ENCODE measurements around the gene JAKMIP1.

Gene JAKMIP1

GRCh38 chr4:6110681-6111353 is 89.5 kb downstream of the JAKMIP1 start:
- DNase-seq, result no peak
- peaks cover 33% of the 10 kb centered on the region for H3K4me1 Mint-ChIP-seq
- TF ChIP-seq CTCF (IDR thresholded peaks at IDR 0.05), result no peak
- peaks cover 49% of the 10 kb centered on the region for H3K27me3 Mint-ChIP-seq (ENCODE audit: low read depth, poor library complexity)
- no peak overlapping the region for H3K27ac Mint-ChIP-seq
- H3K36me3 Mint-ChIP-seq (ENCODE audit: low read depth), result no peaks in the 10 kb centered on the region
- H3K4me3 Mint-ChIP-seq, result no peak overlapping the region
- H3K9me3 Mint-ChIP-seq, result no peaks in the 10 kb centered on the region

GRCh38 chr4:6109842-6110560 is 90.3 kb downstream of the JAKMIP1 start:
- Mint-ChIP-seq H3K4me3 (no peak overlapping the region), H3K9me3 (no peaks in the 10 kb centered on the region), H3K4me1 (peaks cover 33% of the 10 kb centered on the region), H3K27me3 (ENCODE audit: low read depth, poor library complexity) (peaks cover 43% of the 10 kb centered on the region), H3K27ac (no peak overlapping the region), H3K36me3 (ENCODE audit: low read depth) (no peaks in the 10 kb centered on the region)
- peak; percentile 41 for TF ChIP-seq CTCF (IDR thresholded peaks at IDR 0.05)
- DNase-seq, result no peak

GRCh38 chr4:6107886-6108285 is 92.5 kb downstream of the JAKMIP1 start:
- TF ChIP-seq CTCF (IDR thresholded peaks at IDR 0.05), result no peak
- H3K36me3 Mint-ChIP-seq (ENCODE audit: low read depth), result no peaks in the 10 kb centered on the region
- H3K27me3 Mint-ChIP-seq (ENCODE audit: low read depth, poor library complexity), result peaks cover 40% of the 10 kb centered on the region
- H3K4me1 Mint-ChIP-seq, result peaks cover 32% of the 10 kb centered on the region
- no peak for DNase-seq
- no peak overlapping the region for H3K27ac Mint-ChIP-seq
- no peaks in the 10 kb centered on the region for H3K9me3 Mint-ChIP-seq
- H3K4me3 Mint-ChIP-seq, result no peak overlapping the region

DNA sequence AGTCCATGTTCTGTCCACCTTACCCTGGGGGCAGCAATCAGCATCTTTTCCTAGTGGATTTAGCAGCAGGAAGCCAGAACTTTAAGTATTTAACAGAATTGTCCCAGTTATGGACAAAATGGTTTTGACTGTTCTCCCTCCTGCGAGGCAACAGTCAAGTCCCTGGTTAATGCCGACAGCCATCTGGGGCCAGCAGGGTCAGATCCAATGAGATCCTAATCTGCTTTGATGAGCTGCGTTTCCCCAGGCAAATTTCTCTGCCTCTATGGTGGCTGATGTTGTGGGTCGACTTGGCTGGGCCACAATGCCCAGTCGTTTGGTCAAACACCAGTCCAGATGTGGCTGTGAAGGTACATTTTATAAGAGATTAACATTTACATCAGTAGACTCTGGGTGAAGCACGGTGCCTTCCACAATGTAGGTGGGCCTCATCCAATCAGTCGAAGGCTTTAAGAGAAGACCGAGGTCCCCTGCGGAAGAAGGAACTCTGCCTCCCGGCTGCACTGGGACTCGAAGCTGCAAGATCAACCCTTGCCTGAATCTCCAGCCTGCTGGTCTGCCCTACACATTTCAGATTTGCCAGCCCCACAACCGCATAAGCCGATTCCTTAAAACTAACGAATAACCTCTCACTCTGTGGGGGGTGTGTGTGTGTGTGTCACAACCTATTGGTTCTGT is 93.1 kb downstream of the JAKMIP1 start:
- no peaks in the 10 kb centered on the region for H3K9me3 Mint-ChIP-seq
- peaks cover 38% of the 10 kb centered on the region for H3K27me3 Mint-ChIP-seq (ENCODE audit: low read depth, poor library complexity)
- peaks cover 26% of the 10 kb centered on the region for H3K4me1 Mint-ChIP-seq
- H3K36me3 Mint-ChIP-seq (ENCODE audit: low read depth), result no peaks in the 10 kb centered on the region
- DNase-seq, result no peak
- no peak for TF ChIP-seq CTCF (IDR thresholded peaks at IDR 0.05)
- H3K27ac Mint-ChIP-seq, result no peak overlapping the region
- H3K4me3 Mint-ChIP-seq, result no peak overlapping the region

DNA sequence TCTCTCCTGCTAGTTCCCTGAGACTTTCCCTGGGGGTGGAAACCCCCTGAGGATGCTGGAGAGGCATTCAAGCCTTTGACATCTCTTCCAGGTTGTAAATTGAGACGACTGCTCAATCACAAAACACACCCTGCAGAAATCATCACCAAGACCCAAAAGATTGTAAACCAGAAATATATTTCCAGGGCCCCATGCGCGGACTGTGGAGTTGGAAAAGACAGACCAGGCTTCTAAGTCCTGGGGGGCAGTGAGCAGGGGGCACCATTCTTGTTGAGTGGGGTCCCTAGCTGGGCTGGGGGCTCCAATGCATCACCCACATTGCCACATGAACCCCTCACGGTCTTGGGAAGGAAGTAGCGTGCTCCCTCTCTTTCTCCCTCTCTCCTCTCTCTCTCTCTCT is 94.2 kb downstream of the JAKMIP1 start:
- no peaks in the 10 kb centered on the region for H3K36me3 Mint-ChIP-seq (ENCODE audit: low read depth)
- H3K27ac Mint-ChIP-seq, result peak overlapping the region; percentile 85
- no peak for TF ChIP-seq CTCF (IDR thresholded peaks at IDR 0.05)
- no peaks in the 10 kb centered on the region for H3K9me3 Mint-ChIP-seq
- H3K4me3 Mint-ChIP-seq, result no peak overlapping the region
- H3K4me1 Mint-ChIP-seq, result peaks cover 15% of the 10 kb centered on the region
- DNase-seq, result no peak
- peaks cover 43% of the 10 kb centered on the region for H3K27me3 Mint-ChIP-seq (ENCODE audit: low read depth, poor library complexity)
